HG03469 (cell line): ENCODE data around the gene RAB40C.
A peak's percentile ranks its signal among the peaks of the same experiment; 100 is the strongest.

ENCODE experiments used
- ATAC-seq: cut with Tn5 transposase; IDR thresholded peaks from one replicate; pipeline ENCODE4 v1.9.1; 2021; ENCODE audit warnings: mild to moderate bottlenecking, moderate library complexity, moderate number of reproducible peaks; ENCODE audit not compliant: unreplicated experiment

RAB40C gene

GRCh38 chr16:666572-666971, 76.7 kb downstream of the RAB40C start:
- no peak for ATAC-seq

GRCh38 chr16:667113-667779, 77.4 kb downstream of the RAB40C start:
- no peak for ATAC-seq

- ATAC-seq: peak; percentile 46
These were observed 78.1 kb downstream of the RAB40C start, which contains the start of gene RHOT2 for GRCh38 chr16:667780-668518. Gene RHOT2 (plus strand): TSS chr16:668132. CDS start chr16:668200, 68 bp downstream.

GRCh38 chr16:668519-669171, 78.8 kb downstream of the RAB40C start:
- no peak for ATAC-seq

- ATAC-seq: no peak
These were observed 79.8 kb downstream of the RAB40C start for GRCh38 chr16:669666-670065.

GRCh38 chr16:670485-671352, 80.9 kb downstream of the RAB40C start:
- ATAC-seq: no peak

- no peak for ATAC-seq
These were observed 81.7 kb downstream of the RAB40C start for GRCh38 chr16:671353-672131.

- ATAC-seq: no peak
These were observed 82.5 kb downstream of the RAB40C start for GRCh38 chr16:672371-672770.

GRCh38 chr16:672851-673250, 83.0 kb downstream of the RAB40C start:
- no peak for ATAC-seq

- ATAC-seq: no peak
These were observed 83.6 kb downstream of the RAB40C start for GRCh38 chr16:673399-673991.

GRCh38 chr16:674214-674881, 84.5 kb downstream of the RAB40C start:
- no peak for ATAC-seq

- no peak for ATAC-seq
These were observed 85.4 kb downstream of the RAB40C start, which contains the start of gene RHBDL1 for GRCh38 chr16:674968-675883. Gene RHBDL1 (plus strand): TSS chr16:675671. CDS start chr16:675791, 120 bp downstream.

GRCh38 chr16:675884-676564, 86.2 kb downstream of the RAB40C start:
- no peak for ATAC-seq

- ATAC-seq: no peak
These were observed 86.7 kb downstream of the RAB40C start for GRCh38 chr16:676565-676902.

GRCh38 chr16:676913-677312, 87.0 kb downstream of the RAB40C start:
- ATAC-seq: no peak

GRCh38 chr16:677316-678190, 87.7 kb downstream of the RAB40C start:
- no peak for ATAC-seq
